ENCODE results near the gene ACSS1.

Gene ACSS1

DNA sequence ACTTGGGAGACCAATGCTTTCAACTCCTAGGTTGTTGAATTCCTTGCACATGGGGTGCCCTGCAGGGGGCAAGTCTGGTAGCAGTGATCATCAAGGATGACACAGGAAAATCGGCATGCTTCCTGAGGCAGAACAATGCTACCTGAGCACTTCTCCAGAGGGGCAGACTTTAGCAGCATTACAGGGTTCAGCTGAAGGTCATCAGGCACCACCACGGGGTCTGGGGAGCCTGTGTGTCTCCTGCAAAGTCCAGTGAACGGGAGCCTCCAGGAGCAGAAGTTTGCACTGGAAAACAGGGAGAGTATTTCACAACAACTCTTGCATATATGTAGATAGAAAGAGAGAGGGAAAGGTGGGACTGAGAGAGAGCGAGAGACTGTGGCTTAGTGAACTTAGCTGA lies 13.8 kb upstream of the ACSS1 start:
- TF ChIP-seq GATA1 (IDR thresholded peaks at IDR 0.05; ENCODE audit: low read depth, low read length) (no peak), POLR2A (IDR thresholded peaks at IDR 0.05; ENCODE audit: low read length) (no peak)
- DNase-seq = no peak

DNA sequence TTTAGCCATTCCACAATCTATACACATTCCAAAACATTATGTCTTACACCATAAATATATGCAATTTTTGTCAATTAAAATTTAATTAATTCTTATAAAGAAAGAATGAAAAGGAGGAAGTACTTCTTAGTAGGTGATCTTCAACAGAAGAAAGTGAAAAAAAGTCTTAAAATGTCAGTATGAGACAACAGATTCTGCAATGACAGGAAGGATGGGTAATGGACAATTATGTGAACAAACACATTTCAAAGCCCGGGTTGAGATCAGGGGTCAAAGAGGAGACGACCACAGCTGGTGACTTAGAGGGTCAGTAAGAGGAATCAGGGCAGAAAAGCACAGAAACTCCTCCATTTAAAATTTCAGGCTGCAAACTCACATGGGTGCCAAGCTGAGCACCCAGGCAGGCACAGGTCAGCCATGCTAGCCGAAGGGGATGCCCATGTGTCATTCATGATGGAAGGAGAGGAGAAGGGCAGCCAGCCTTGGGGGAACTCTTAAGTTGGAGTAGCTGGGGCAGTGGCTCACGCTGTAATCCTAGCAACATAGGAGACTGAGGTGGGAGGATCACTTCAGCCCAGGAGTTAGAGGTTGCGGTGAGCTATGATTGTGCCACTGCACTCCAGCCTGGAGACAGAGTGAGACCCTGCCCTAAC lies 13.0 kb upstream of the ACSS1 start:
- TF ChIP-seq GATA1 (IDR thresholded peaks at IDR 0.05; ENCODE audit: low read depth, low read length) (no peak), POLR2A (IDR thresholded peaks at IDR 0.05; ENCODE audit: low read length) (no peak)
- no peak for DNase-seq

GRCh38 chr20:25067102-25067987 lies 9.4 kb upstream of the ACSS1 start:
- TF ChIP-seq POLR2A (IDR thresholded peaks at IDR 0.05; ENCODE audit: low read length) = no peak
- no peak for TF ChIP-seq GATA1 (IDR thresholded peaks at IDR 0.05; ENCODE audit: low read depth, low read length)
- DNase-seq = peak in 1 of 2 experiments; percentile 30

DNA sequence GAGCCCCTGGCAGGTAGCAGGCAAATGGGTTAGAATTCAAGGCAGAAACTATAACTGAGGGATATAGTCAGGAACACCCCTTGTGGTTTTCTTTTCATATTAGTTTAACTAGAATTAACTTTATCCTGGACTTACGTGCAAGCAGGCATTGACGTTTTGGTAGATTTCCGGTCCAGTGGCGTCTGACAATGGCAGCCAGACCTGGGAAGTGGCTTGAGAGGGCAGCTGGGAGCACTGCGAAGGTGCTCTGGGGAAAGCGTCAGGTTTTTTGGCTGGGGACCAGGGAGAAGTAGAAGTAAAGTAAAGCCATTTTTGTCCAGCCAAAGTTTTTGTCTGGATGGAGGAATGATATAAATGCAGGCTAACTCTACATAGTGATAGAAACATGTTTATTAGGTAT lies 8.4 kb upstream of the ACSS1 start:
- peak in 1 of 2 experiments; percentile 17 for DNase-seq
- no peak for TF ChIP-seq GATA1 (IDR thresholded peaks at IDR 0.05; ENCODE audit: low read depth, low read length)
- no peak for TF ChIP-seq POLR2A (IDR thresholded peaks at IDR 0.05; ENCODE audit: low read length)

GRCh38 chr20:25065625-25066338 lies 7.8 kb upstream of the ACSS1 start:
- no peak for TF ChIP-seq POLR2A (IDR thresholded peaks at IDR 0.05; ENCODE audit: low read length)
- no peak for TF ChIP-seq GATA1 (IDR thresholded peaks at IDR 0.05; ENCODE audit: low read depth, low read length)
- peak; percentile 73 to 85 for DNase-seq

- no peak for DNase-seq
- no peak for TF ChIP-seq GATA1 (IDR thresholded peaks at IDR 0.05; ENCODE audit: low read depth, low read length)
- no peak for TF ChIP-seq POLR2A (IDR thresholded peaks at IDR 0.05; ENCODE audit: low read length)
These were observed 7.2 kb upstream of the ACSS1 start for GRCh38 chr20:25065072-25065624.

- TF ChIP-seq POLR2A (IDR thresholded peaks at IDR 0.05; ENCODE audit: low read length) = no peak
- no peak for TF ChIP-seq GATA1 (IDR thresholded peaks at IDR 0.05; ENCODE audit: low read depth, low read length)
- no peak for DNase-seq
These were observed 6.7 kb upstream of the ACSS1 start for GRCh38 chr20:25064561-25065071.

GRCh38 chr20:25063981-25064380 lies 6.0 kb upstream of the ACSS1 start:
- no peak for TF ChIP-seq GATA1 (IDR thresholded peaks at IDR 0.05; ENCODE audit: low read depth, low read length)
- no peak for TF ChIP-seq POLR2A (IDR thresholded peaks at IDR 0.05; ENCODE audit: low read length)

DNA sequence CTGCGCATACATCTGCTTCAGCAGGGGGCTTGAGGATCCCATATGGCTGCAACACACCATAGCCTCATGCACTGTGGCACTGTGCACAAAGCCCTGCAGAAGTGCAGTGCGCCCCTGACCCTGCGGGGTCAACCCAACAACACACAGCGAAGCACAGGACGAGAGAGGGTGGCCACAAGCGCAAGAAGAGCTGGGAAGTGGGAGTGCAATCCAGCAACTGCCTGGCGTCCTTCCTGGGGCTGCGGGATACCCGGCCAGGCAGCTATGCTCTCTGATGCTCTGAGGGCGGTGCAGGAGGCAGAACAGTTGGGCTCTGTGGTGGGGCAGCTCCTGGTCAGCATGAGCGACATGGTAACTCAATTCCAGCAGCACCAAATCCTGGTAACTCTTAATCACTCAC lies 5.6 kb upstream of the ACSS1 start:
- TF ChIP-seq GATA1 (IDR thresholded peaks at IDR 0.05; ENCODE audit: low read depth, low read length) (no peak), POLR2A (IDR thresholded peaks at IDR 0.05; ENCODE audit: low read length) (no peak)

More at GRCh38 chr20:25063981-25064380, 6.0 kb upstream of the ACSS1 start:
- no peak for DNase-seq

GRCh38 chr20:25062841-25063240 lies 4.9 kb upstream of the ACSS1 start:
- no peak for TF ChIP-seq GATA1 (IDR thresholded peaks at IDR 0.05; ENCODE audit: low read depth, low read length)
- TF ChIP-seq POLR2A (IDR thresholded peaks at IDR 0.05; ENCODE audit: low read length) = no peak

More for the DNA sequence above, 5.6 kb upstream of the ACSS1 start:
- no peak for DNase-seq

GRCh38 chr20:25061821-25062530 lies 4.0 kb upstream of the ACSS1 start:
- DNase-seq = no peak
- TF ChIP-seq GATA1 (IDR thresholded peaks at IDR 0.05; ENCODE audit: low read depth, low read length) (no peak), POLR2A (IDR thresholded peaks at IDR 0.05; ENCODE audit: low read length) (no peak)

More at GRCh38 chr20:25062841-25063240, 4.9 kb upstream of the ACSS1 start:
- no peak for DNase-seq

DNA sequence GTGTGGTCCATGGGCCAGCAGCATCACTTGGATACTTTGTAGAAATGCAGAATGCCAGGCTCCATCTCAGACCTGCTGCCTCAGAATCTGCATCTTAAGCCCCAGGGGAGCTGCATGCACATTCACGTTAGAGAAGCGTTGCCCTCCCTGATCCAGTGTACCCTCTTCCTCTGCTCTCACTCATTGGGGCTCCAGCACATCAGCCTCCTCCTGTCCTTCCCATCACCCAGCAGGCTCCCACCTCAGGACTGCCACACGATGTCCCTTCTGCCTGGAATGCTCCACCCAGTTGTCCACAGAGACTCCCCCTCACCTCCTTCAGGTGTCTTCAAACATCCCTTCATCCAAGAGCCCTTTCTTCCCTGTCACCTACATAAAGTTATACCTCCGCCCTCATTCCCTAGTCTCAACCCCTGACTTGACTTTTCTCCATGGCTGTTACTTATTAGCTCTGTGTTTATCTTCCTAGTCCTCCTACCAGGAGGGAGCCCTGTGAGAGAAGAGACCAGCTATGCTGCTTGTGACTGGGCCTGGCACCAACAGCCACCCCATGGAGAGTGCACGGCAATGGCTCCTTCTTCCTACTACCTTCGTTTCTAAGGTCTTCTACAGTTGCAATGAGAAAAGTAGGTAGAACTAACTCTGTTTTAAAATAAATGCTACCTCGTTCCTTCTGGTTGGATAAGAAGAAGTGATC lies 3.3 kb upstream of the ACSS1 start:
- TF ChIP-seq POLR2A (IDR thresholded peaks at IDR 0.05; ENCODE audit: low read length) (no peak), GATA1 (IDR thresholded peaks at IDR 0.05; ENCODE audit: low read depth, low read length) (no peak)
- no peak for DNase-seq

Measured in erythroblast (primary cell).